GM21723 (cell line): ENCODE data around the gene TPM2.

ENCODE experiments used
- ATAC-seq: cut with Tn5 transposase; IDR thresholded peaks from one replicate; pipeline ENCODE4 v1.9.1; 2021; ENCODE audit warnings: mild to moderate bottlenecking, moderate library complexity; ENCODE audit not compliant: unreplicated experiment

The TPM2 gene

GRCh38 chr9:35718721-35719511 is 29.2 kb upstream of the TPM2 start:
- ATAC-seq: no peak

DNA sequence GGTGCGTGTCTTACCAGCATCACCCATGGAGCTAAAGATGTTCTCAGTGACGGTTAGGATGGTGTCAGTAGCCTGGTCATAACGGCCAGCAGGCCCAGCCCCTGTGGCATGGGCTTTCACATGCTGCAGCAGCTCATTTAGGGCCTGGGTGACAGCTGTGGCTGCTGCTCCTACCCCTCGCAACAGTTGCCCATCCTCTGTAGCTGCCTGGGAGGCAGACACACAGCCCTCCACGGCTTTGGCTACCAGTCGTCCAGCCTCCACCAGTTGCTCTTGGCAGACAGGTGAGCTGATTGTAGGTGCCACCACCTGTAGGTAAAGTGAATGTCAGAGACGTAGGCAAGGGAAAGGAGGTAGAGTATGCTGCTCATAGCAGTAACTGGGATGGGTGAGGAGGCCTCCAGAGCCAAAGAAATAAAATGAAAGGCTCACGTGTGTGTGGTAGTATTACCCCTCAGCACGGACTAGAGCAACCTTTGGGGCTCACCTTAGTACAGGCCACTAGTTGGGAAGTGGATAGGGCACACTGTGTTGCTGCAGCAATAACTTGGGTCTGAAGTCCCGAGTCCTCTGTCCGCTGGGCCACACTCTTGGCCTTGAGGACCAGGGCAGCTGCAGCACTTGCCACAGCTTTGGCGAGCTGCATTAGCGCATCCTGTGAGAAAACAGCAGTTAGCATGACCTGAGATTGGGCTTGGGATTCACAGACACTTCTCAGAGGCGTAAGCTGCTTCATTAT is 27.6 kb upstream of the TPM2 start:
- ATAC-seq: no peak

- no peak for ATAC-seq
Observed at GRCh38 chr9:35716230-35716629, 26.5 kb upstream of the TPM2 start.

DNA sequence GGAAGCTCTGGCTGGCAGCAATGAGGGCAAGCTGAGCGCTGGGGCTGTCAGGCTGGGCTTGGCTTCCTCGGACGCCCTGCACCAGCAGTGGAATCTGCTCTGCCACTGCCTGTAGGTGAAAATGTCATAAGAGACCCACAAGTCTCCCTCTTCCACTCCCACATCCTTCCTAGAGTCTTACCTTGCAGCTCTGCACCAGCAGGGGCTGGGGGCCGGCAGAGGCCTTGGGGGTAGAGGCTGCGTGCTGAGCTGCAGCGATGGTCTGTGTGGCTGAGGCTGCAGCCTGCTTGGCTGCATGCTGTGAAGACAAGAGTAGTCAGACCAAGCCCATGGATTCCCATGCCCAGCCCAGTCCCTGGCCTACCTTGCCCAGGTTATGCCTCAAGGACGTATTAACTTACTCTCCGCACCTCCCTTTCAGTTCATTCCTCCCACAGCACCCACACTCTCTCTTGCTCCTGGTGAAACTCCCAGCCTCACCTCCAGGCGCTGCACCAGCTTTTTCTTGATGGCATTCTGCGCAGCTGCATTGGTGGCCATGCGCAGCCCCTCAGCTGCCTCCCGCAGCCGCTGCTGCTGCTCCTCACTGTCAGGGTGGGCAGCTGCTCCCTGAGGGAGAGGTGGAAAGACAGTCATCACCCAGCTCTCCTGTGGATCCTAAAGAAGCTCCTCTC is 25.0 kb upstream of the TPM2 start:
- no peak for ATAC-seq

DNA sequence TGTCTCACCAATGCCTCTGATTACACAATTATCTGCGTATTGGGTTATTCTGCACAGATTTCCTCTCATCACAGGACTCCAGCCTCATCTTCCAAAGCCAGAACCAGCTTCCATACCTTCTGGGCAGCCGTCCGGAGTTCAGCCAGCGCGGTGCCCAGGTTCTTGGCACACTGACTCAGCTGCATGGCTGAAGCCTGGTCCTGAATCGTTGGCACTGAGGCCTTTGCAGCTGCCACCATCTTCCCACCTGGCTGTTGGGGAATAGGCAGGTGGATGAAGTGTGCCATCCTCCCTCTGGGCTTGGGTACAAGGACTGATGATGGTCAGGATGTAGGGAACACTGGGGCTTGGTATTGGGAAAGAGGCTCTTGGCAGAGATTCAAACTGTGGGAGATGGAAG is 24.4 kb upstream of the TPM2 start:
- ATAC-seq: no peak

DNA sequence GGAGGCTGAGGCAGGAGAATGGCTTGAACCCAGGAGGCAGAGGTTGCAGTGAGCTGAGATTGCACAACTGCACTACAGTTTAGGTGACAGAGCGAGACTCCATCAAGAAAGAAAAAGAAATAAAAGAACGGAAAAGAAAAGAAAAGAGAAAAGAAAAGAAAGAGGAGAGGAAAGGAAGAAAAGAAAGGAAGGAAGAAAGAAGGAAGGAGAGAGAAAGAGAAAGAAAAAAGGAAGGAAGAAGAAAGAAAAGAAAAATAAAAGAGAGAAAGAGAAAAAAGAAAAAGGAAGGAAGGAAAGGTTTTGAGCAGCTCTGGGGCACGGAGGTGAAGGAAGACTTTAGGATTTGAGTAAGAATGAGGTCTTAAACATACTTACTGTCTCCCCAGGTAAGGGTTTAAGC is 23.9 kb upstream of the TPM2 start:
- no peak for ATAC-seq

- no peak for ATAC-seq
Observed at GRCh38 chr9:35712762-35713400, 23.2 kb upstream of the TPM2 start.

DNA sequence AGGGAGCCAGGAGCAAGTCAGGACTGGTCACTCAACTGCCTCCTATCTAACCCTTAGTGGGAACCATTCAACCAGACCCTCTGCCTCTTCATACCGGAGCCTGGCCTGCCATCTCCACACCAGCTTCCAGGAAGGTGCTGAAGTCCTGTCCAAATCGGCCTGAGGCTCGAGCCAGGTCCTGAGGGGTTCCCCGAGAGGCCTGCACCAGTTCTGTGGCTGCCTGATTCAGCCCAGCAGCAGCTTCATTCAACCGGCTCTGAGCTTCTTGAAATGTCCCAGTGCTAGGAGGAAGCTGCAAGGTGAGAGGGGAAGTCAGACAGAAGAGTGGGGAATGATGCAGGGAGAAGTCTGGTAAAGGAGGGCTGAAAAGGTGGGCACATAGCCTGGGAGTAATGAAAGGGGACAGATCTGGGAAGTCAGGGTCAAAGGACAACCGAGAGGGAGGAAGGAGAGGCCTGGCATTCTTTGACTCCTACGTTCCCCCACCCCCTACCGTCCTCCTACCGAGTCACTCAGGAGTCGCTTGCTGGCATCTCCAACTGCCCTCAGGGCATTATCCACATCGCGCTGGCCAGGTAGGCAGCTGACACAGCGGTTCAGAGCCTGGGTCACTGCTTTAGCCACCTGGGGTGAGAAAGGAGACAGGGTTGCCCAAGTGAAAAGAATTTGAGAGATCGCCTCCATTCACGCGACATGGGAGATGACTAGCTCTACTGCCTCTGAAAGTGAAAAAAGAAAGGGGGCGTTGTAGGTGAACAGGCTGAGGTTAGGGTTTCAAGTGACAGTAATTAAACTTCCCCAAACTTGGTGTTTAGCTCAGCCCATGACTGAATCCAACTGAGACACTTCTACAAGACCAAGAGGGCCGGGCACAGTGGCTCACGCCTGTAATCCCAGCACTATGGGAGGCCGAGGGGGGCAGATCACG is 22.0 kb upstream of the TPM2 start:
- ATAC-seq: no peak

DNA sequence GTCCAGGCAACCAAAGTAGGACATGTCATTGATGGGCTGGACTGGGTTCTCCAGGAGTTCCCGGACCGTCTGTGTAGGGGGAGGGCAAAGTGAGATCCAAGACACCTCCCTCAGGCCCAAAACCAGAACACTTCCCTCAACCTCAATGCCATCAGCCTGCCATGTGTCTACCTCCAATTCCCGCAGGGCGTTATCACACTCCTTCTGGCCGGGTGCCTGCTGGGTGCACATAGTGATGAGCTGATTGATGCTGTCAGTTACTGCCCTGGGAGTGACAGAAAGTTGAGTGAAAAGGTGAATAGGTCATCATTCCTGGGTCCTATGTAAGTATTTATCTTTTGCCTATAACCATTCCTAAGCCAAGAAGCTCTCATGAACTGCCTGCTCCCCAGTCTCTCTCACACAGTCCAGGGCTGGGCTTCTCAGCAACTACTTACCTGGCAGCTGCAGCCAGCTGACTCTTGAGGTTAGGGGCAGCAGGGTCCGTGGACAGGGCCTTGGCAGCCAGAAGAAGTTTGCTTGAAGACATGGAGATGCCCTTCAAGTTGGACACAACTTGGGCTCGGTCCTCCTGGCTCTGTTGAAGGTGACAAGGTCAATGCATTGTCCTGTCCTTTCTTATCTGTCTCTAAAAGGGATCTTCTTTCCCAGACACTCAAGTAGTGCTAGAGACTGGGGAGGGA is 21.2 kb upstream of the TPM2 start:
- ATAC-seq: no peak

GRCh38 chr9:35708146-35708545 is 18.4 kb upstream of the TPM2 start:
- no peak for ATAC-seq

GRCh38 chr9:35706951-35707350 is 17.2 kb upstream of the TPM2 start:
- no peak for ATAC-seq

DNA sequence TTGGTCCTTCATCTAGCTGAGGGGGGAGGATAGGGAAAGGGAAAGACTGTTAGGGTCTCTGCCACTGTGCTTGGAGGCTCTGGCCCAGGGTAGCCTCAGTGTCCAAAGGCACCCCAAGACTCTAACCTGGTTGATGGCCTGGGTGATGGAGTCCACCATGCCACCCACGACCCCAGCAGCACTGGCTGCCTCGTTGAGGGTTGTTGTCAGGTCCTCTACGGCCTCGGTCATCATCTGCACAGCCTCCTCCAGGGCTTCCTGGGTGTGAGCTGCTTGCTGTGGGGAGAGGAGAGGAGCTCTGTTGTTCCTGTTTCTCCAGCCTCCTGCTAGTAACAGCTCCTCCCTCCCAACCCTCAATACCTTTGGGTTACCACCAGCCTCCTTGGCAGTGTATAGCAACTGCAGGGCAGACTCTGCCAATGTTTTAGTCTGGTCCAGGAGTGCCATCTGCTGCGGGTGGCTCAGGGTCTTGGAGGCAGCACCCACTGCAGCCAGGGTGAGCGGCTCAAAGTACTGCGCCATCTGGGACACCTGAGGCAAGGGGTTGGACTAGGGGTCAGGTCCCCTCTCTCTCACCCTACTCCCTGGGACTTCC is 16.2 kb upstream of the TPM2 start:
- ATAC-seq: no peak

GRCh38 chr9:35705372-35705771 is 15.6 kb upstream of the TPM2 start:
- ATAC-seq: no peak

GRCh38 chr9:35703906-35704672 is 14.4 kb upstream of the TPM2 start:
- no peak for ATAC-seq

DNA sequence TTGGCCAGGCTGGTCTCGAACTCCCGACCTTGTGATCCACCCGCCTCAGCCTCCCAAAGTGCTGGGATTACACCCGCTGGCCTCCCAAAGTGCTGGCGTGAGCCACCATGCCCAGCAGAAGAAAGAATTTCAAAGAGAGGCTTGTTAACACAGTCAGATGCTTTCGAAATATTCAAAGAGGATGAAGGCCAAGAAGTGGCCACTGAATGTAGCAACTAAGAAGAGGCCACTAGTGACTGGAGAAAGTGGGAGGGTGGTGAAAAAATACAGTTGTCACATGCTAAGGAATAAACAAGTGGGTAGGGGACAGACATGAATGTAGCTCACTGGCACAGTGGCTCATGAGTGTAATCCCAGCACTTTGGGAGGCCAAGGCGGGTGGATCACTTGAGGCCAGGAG is 13.0 kb upstream of the TPM2 start:
- no peak for ATAC-seq

DNA sequence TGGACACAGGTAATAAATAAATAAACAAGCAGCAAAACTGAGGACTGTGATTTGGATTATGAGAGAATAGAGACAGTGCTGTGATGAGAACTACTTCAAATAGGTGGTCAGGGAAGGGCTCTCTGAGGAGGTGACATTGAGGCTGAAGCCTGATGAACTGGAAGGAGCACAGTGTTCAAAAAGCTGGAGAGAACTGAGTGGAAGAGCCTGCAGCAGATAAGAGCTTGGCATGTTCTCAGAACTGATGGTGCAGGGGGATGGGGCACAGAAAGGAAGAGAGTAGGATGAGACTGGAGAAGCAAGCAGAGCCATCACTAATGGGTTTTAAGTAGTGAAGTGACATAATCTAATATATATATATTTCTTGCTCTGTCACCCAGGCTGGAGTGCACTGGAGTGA is 11.2 kb upstream of the TPM2 start:
- no peak for ATAC-seq

DNA sequence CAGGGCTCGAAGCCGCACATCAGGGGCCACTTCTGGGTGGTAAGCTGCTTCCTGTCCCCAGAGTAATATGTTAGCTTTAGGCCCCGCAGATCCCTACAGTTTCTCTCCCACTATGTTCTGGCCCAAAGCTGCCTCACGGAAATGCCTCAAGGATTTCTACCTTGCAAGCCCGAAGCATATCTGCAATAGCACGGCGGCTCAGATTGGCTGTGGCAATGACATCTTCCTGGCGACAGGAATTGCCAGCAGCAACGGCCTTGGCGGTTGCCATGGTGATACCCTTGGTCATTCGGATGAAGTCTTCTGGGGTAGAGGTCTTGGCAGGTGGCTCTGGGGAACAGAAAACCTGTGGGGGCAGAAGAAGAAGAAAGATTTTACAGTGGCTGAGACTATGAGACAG is 10.3 kb upstream of the TPM2 start:
- no peak for ATAC-seq

GRCh38 chr9:35698231-35698630 is 8.5 kb upstream of the TPM2 start:
- ATAC-seq: no peak

DNA sequence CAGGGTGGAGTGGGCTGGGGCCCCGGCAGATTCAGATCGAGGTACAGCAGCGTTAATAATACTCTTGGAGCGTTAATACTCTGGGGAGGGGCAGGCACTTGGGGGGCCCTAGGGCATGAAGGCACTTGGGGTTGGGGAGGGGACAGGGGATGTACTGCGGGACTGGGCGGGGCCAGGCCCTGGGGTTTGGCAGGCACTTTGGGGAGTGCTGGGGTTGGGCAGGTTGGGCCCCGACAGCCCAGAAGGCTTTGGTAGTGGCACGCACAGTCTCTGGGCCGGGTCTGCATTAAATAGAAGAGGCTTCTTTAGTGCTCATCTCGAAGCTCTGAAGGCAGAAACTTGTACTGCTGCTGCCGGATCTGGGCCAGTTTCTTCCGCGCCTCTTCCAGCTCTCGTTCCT is 7.8 kb upstream of the TPM2 start:
- ATAC-seq: no peak
